Endothelial cell of umbilical vein (primary cell): ENCODE measurements around the gene A1CF.

Experiments
- EZH2 ChIP-seq: IDR thresholded peaks from 2 replicates; pipeline ENCODE4 v1.6.1; 2012; ENCODE audit warnings: borderline replicate concordance, low read depth, mild to moderate bottlenecking, moderate library complexity, low read length, inconsistent platforms; ENCODE audit not compliant: severe bottlenecking
- FOS ChIP-seq: IDR thresholded peaks from 2 replicates; pipeline ENCODE4 v1.6.1; 2011; ENCODE audit warnings: mild to moderate bottlenecking, low read length, moderate library complexity, borderline replicate concordance; ENCODE audit not compliant: insufficient read depth
- MYC ChIP-seq: IDR thresholded peaks from one replicate; pipeline ENCODE4 v1.6.1; 2011; ENCODE audit warnings: mild to moderate bottlenecking, low read depth, low read length
- POLR2AphosphoS5 ChIP-seq: IDR thresholded peaks from 2 replicates; pipeline ENCODE4 v1.6.1; 2012; ENCODE audit warnings: low read depth, mild to moderate bottlenecking, control low read depth, low read length, moderate library complexity; ENCODE audit not compliant: insufficient read depth
- TF ChIP-seq, protein P1 (sequence below): IDR thresholded peaks from 2 replicates; pipeline ENCODE4 v1.6.1; 2011; ENCODE audit not compliant: insufficient read depth, insufficient read length
- TF ChIP-seq, protein P2 (sequence below), 2 donors: IDR thresholded peaks; 1 replicate in 1 of 2; 2 replicates in 1 of 2; pipeline ENCODE4 v1.5.1; 2011; ENCODE audit warnings: low read length in 2 of 2, mild to moderate bottlenecking in 2 of 2, moderate library complexity in 2 of 2, control low read depth in 1 of 2, inconsistent platforms in 1 of 2, low read depth in 1 of 2; ENCODE audit not compliant: insufficient read depth in 1 of 2; ENCODE audit errors: extremely low read depth in 1 of 2

DNA sequence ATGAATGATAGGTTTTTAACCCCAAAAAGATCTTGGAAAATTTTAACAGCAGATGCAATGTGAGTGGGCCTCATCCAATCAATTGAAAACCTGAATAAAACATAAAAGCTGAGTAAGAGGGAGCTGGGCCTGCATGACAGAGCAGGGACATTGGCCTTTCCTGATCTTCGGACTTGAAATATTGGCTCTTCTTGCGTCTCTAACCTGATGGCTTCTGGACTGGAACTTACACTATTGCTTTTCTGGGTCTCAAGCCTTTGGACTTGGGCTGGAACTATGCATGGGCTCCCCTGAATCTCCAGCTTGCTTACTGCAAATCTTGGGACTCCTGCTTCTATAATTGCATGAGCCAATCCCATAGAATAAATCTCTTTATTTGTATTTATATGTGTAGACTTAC, 9.0 kb downstream of the A1CF start:
- TF ChIP-seq, protein P1, sequence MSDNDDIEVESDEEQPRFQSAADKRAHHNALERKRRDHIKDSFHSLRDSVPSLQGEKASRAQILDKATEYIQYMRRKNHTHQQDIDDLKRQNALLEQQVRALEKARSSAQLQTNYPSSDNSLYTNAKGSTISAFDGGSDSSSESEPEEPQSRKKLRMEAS = no peak
- TF ChIP-seq, protein P2, sequence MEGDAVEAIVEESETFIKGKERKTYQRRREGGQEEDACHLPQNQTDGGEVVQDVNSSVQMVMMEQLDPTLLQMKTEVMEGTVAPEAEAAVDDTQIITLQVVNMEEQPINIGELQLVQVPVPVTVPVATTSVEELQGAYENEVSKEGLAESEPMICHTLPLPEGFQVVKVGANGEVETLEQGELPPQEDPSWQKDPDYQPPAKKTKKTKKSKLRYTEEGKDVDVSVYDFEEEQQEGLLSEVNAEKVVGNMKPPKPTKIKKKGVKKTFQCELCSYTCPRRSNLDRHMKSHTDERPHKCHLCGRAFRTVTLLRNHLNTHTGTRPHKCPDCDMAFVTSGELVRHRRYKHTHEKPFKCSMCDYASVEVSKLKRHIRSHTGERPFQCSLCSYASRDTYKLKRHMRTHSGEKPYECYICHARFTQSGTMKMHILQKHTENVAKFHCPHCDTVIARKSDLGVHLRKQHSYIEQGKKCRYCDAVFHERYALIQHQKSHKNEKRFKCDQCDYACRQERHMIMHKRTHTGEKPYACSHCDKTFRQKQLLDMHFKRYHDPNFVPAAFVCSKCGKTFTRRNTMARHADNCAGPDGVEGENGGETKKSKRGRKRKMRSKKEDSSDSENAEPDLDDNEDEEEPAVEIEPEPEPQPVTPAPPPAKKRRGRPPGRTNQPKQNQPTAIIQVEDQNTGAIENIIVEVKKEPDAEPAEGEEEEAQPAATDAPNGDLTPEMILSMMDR (IDR thresholded peaks at IDR 0.05; ENCODE audit: extremely low read depth in 1 of 2, insufficient read depth in 1 of 2, low read depth in 1 of 2, low read length in 2 of 2) = no peak
- no peak for TF ChIP-seq EZH2
- no peak for TF ChIP-seq FOS
- no peak for TF ChIP-seq POLR2AphosphoS5
- no peak for TF ChIP-seq MYC
